PC-3 (cell line): ENCODE results near the gene KIFAP3. TPM values are rescaled to one million over a fixed set of nuclear protein-coding genes. Genes with fewer than 3 reads are reported as not detected.

Experiments
- ATAC-seq: fragments of 200-7000 bp; cut with Tn5 transposase; 2 replicates; pipeline ENCODE4 v1.9.1; 2020; ENCODE audit warnings: mild to moderate bottlenecking, moderate library complexity
- BruUV-seq: library from RNA; stranded (reverse); fragments of 400-500 nt; replicated peaks from 2 replicates; lab custom pipeline; 2021; lab: Mats Ljungman, UMichigan
- CTCF ChIA-PET: fragments of 300-600 bp; sonication (Branson Sonifier 250); formaldehyde crosslinking; loops from one replicate; lab custom pipeline; 2022; ENCODE audit warnings: antibody characterized with exemption; lab: Charles Lee
- POLR2A ChIA-PET: fragments of 300-600 bp; sonication (Branson Sonifier 250); formaldehyde crosslinking; loops from one replicate; lab custom pipeline; 2022; ENCODE audit warnings: antibody characterized with exemption; ENCODE audit not compliant: unreplicated experiment; lab: Charles Lee
- DNase-seq: peaks from one replicate; pipeline ENCODE4 v3.0.0-alpha.2; 2015
- H2AFZ ChIP-seq: fragments of 300-600 bp; sonication (generic); 2 replicates; pipeline ENCODE4 v1.6.0; 2016; ENCODE audit warnings: antibody characterized with exemption, low read length
- H3F3A ChIP-seq: fragments of 300-600 bp; sonication (generic); one replicate; pipeline ENCODE4 v1.6.0; 2017; ENCODE audit warnings: antibody characterized with exemption, low read length, control low read depth, mild to moderate bottlenecking; ENCODE audit not compliant: unreplicated experiment
- H3K27ac ChIP-seq: fragments of 300-600 bp; sonication (generic); 2 replicates; pipeline ENCODE4 v1.5.1; 2016; ENCODE audit warnings: mild to moderate bottlenecking, low read length
- H3K27me3 ChIP-seq: fragments of 300-600 bp; sonication (generic); 2 replicates; pipeline ENCODE4 v1.6.1; 2016; ENCODE audit warnings: low read length, mixed read lengths
- H3K36me3 ChIP-seq: fragments of 300-600 bp; sonication (generic); 2 replicates; pipeline ENCODE4 v1.6.1; 2016; ENCODE audit warnings: low read depth, mixed run types, low read length, mixed read lengths
- H3K4me1 ChIP-seq: fragments of 300-600 bp; sonication (generic); 2 replicates; pipeline ENCODE4 v1.5.1; 2016; ENCODE audit warnings: low read length; ENCODE audit not compliant: insufficient read depth
- H3K4me2 ChIP-seq: fragments of 300-600 bp; sonication (generic); 2 replicates; pipeline ENCODE4 v1.6.0; 2016; ENCODE audit warnings: low read length
- H3K4me3 ChIP-seq: fragments of 300-600 bp; sonication (generic); 2 replicates; pipeline ENCODE4 v1.5.1; 2016; ENCODE audit warnings: mild to moderate bottlenecking, low read length, mixed read lengths
- H3K79me2 ChIP-seq: fragments of 300-600 bp; sonication (generic); 2 replicates; pipeline ENCODE4 v1.6.1; 2017; ENCODE audit warnings: low read length, mixed read lengths
- H3K9ac ChIP-seq: fragments of 300-600 bp; sonication (generic); 2 replicates; pipeline ENCODE4 v1.6.0; 2016; ENCODE audit warnings: mild to moderate bottlenecking, low read length
- H3K9me2 ChIP-seq: fragments of 300-600 bp; sonication (generic); replicated peaks from 2 replicates; pipeline ENCODE4 v1.6.1; 2016; ENCODE audit warnings: mixed run types, low read length, mixed read lengths
- H3K9me3 ChIP-seq: fragments of 300-600 bp; sonication (generic); 2 replicates; pipeline ENCODE4 v1.6.1; 2016; ENCODE audit warnings: low read length, mixed read lengths
- H4K20me1 ChIP-seq: fragments of 300-600 bp; sonication (generic); 2 replicates; pipeline ENCODE4 v1.6.1; 2016; ENCODE audit warnings: low read length, mixed read lengths
- CTCF ChIP-seq: fragments of 300-600 bp; sonication (generic); conservative IDR thresholded peaks from 2 replicates; pipeline ENCODE4 v1.5.1; 2017; ENCODE audit warnings: antibody characterized with exemption, low read depth, mild to moderate bottlenecking, low read length
- EZH2 ChIP-seq: fragments of 300-600 bp; sonication (generic); IDR thresholded peaks from one replicate; pipeline ENCODE4 v1.6.1; 2017; ENCODE audit warnings: antibody characterized with exemption, mild to moderate bottlenecking, low read length; ENCODE audit not compliant: unreplicated experiment
- EZH2phosphoT487 ChIP-seq: fragments of 300-600 bp; sonication (generic); IDR thresholded peaks from 2 replicates; pipeline ENCODE4 v1.6.1; 2018; ENCODE audit warnings: mild to moderate bottlenecking, antibody characterized with exemption, low read length, borderline replicate concordance
- intact Hi-C: fragments of 100-400 bp; cut with micrococcal nuclease; formaldehyde crosslinking; loops from 2 replicates; pipeline ENCODE4 v1.9.0; 2023
- total RNA-seq: library from RNA; depleted of rRNA; stranded (reverse); fragments of >200 nt; gene quantifications from 2 replicates; pipeline ENCODE4 v1.2.3, GENCODE V29; 2014

KIFAP3 gene
- total RNA-seq, 1 experiment from 2014 or later: 6.9 TPM

- DNase-seq (no peak), ATAC-seq (no peak)
- peaks cover 48% of the 10 kb centered on the region for H3K4me1 ChIP-seq
- TF ChIP-seq EZH2 (no peak), EZH2phosphoT487 (no peak), CTCF (no peak)
- no peaks in the 10 kb centered on the region for H4K20me1 ChIP-seq
- POLR2A ChIA-PET: no interaction called here
- no peak overlapping the region for H3K4me2 ChIP-seq
- no peaks in the 10 kb centered on the region for H3K9me2 ChIP-seq
- BruUV-seq: no TSS peak
- no peak overlapping the region for H2AFZ ChIP-seq
- H3K79me2 ChIP-seq: peaks cover 48% of the 10 kb centered on the region
- peaks cover 7% of the 10 kb centered on the region for H3F3A ChIP-seq
- peaks cover 6% of the 10 kb centered on the region; the same call in 1 of the 2 replicates for H3K36me3 ChIP-seq
- no peak overlapping the region for H3K27ac ChIP-seq
- H3K4me3 ChIP-seq: no peak overlapping the region
- H3K27me3 ChIP-seq: no peaks in the 10 kb centered on the region
- H3K9me3 ChIP-seq: no peaks in the 10 kb centered on the region
- CTCF ChIA-PET: no interaction called here
- intact Hi-C loops: loop anchor here (5.0 kb wide), 2 partner anchors 43 to 93 kb away; a partner anchor contains a TSS
- no peak overlapping the region for H3K9ac ChIP-seq
Observed at GRCh38 chr1:169889871-169890270, 184.6 kb downstream of the KIFAP3 start.

GRCh38 chr1:169886931-169887330, 187.6 kb downstream of the KIFAP3 start:
- peaks cover 5% of the 10 kb centered on the region for H3F3A ChIP-seq
- H3K9ac ChIP-seq: no peak overlapping the region
- H2AFZ ChIP-seq: no peak overlapping the region
- no peaks in the 10 kb centered on the region for H4K20me1 ChIP-seq
- BruUV-seq: no TSS peak
- peaks cover 34% of the 10 kb centered on the region for H3K79me2 ChIP-seq
- H3K4me2 ChIP-seq: no peak overlapping the region
- H3K4me1 ChIP-seq: peaks cover 38% of the 10 kb centered on the region
- ATAC-seq (no peak), DNase-seq (no peak)
- CTCF ChIA-PET: no interaction called here
- POLR2A ChIA-PET: interaction anchor here (0.5 to 0.6 kb wide), 2 partner anchors 31 to 92 kb away, joined by 4 read pairs; partner anchors contain the start of gene METTL18
- no peak overlapping the region for H3K27ac ChIP-seq
- peaks cover 6% of the 10 kb centered on the region; the same call in 1 of the 2 replicates for H3K36me3 ChIP-seq
- intact Hi-C loops: no loop called here
- H3K9me2 ChIP-seq: no peaks in the 10 kb centered on the region
- TF ChIP-seq EZH2phosphoT487 (no peak), EZH2 (no peak), CTCF (no peak)
- H3K9me3 ChIP-seq: no peaks in the 10 kb centered on the region
- H3K27me3 ChIP-seq: no peaks in the 10 kb centered on the region
- no peak overlapping the region for H3K4me3 ChIP-seq

DNA sequence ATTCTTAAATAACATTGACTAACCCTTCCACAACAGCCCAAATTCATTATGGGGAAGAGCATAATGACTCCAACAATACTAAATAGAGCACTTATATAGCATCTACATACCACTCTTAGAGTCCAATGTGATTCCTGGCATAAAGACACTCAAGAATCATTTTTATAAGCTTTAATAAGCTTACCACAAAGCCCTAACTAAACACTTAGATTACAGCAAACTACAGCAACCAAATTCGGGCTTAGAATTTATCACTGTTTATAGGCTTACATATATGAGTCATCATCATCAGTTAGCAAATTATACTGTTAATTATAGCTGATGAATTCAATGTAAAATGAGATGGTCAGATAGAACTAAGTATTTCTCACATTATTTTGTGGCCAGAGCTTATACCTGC, 188.1 kb downstream of the KIFAP3 start:
- no peak overlapping the region for H3K27ac ChIP-seq
- no peaks in the 10 kb centered on the region for H4K20me1 ChIP-seq
- H3K9me2 ChIP-seq: no peaks in the 10 kb centered on the region
- peaks cover 30% of the 10 kb centered on the region for H3K79me2 ChIP-seq
- peaks cover under 1% of the 10 kb centered on the region for H3F3A ChIP-seq
- ChIA-PET CTCF (no interaction called here), POLR2A (interaction anchor here (0.5 to 0.6 kb wide), 2 partner anchors 31 to 92 kb away, joined by 4 read pairs; partner anchors contain the start of gene METTL18)
- TF ChIP-seq CTCF (no peak), EZH2phosphoT487 (no peak), EZH2 (no peak)
- H3K27me3 ChIP-seq: no peaks in the 10 kb centered on the region
- H3K4me3 ChIP-seq: no peak overlapping the region
- H3K4me1 ChIP-seq: peaks cover 33% of the 10 kb centered on the region
- no peaks in the 10 kb centered on the region for H3K9me3 ChIP-seq
- intact Hi-C loops: no loop called here
- H3K4me2 ChIP-seq: no peak overlapping the region
- peaks cover 6% of the 10 kb centered on the region; the same call in 1 of the 2 replicates for H3K36me3 ChIP-seq
- DNase-seq (no peak), ATAC-seq (peak; percentile 57)
- H3K9ac ChIP-seq: no peak overlapping the region
- no peak overlapping the region for H2AFZ ChIP-seq
- no TSS peak for BruUV-seq
